GM19324 (cell line): Measurements from ENCODE around the gene CPOX.

Experiments used
- ATAC-seq: cut with Tn5 transposase; IDR thresholded peaks from one replicate; pipeline ENCODE4 v1.9.1; 2021; ENCODE audit warnings: mild to moderate bottlenecking, moderate library complexity; ENCODE audit not compliant: unreplicated experiment, low FRiP score

Gene CPOX

DNA sequence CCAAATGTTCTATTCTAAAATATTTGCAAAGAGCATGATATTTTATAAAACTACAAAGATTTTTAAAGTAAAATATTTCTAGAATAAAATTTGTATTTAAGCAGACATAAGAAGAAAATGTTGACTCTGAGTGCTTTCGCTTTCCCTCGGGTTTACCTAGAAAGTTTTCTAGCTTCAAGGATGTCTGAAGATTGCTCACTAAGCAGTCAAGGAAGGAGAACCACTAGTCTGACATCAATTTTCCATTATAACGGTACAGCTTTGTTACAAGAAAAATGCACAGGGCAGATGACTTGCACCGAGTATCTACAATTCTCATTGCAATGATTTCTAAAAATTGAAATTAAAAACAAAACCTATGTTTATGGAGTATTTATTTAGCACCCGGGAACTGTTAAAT, 47.5 kb downstream of the CPOX start:
- ATAC-seq: peak; percentile 44

GRCh38 chr3:98542623-98543022, 50.8 kb downstream of the CPOX start:
- ATAC-seq: no peak

GRCh38 chr3:98541695-98542094, 51.7 kb downstream of the CPOX start:
- no peak for ATAC-seq

GRCh38 chr3:98540346-98540745, 53.1 kb downstream of the CPOX start:
- peak; percentile 53 for ATAC-seq

DNA sequence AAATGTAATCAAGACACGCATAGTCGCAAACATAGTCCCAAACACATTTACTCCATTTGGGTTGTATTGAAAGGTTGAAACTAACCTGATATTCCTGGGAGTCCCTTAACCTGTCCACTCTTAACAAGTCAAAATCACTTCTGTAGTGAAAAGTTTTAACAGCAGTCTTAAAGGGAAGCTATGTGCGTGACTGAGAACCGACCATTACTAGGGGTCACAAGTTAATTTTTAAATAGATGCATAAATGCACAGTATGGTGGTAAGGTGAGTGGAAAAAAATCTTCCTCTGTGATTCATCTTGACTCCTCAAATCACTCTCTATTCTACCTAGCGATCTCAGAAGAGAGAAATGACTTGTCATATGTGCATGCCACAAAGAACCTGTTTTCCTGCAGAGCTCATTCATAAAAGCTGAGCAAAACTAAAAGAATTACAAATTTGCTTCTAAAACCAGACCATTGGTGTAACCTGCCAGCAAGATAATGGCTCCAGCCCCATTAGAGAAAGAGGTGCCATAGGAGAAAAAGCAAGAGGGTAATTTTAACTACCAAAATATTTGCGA, 56.9 kb downstream of the CPOX start:
- peak; percentile 74 for ATAC-seq

GRCh38 chr3:98534734-98535133, 58.7 kb downstream of the CPOX start:
- no peak for ATAC-seq

DNA sequence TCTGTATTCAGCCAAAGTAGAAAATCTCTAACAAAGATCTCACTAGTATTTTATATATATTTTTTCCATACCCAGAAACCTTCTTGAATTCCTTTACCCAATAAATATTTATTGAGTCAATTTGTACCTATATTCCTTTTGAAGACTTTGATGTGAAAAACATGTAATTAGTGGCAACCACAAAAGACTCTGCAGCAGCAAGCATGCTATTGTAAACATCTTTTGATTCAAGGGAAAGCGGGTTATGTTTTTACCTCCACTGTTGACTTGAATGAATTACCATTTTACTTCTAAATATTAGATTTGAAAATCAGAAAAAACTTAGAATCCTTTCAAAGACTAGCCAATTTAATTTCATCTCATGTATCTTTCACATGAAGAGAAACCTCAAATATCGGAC, 59.2 kb downstream of the CPOX start:
- no peak for ATAC-seq

DNA sequence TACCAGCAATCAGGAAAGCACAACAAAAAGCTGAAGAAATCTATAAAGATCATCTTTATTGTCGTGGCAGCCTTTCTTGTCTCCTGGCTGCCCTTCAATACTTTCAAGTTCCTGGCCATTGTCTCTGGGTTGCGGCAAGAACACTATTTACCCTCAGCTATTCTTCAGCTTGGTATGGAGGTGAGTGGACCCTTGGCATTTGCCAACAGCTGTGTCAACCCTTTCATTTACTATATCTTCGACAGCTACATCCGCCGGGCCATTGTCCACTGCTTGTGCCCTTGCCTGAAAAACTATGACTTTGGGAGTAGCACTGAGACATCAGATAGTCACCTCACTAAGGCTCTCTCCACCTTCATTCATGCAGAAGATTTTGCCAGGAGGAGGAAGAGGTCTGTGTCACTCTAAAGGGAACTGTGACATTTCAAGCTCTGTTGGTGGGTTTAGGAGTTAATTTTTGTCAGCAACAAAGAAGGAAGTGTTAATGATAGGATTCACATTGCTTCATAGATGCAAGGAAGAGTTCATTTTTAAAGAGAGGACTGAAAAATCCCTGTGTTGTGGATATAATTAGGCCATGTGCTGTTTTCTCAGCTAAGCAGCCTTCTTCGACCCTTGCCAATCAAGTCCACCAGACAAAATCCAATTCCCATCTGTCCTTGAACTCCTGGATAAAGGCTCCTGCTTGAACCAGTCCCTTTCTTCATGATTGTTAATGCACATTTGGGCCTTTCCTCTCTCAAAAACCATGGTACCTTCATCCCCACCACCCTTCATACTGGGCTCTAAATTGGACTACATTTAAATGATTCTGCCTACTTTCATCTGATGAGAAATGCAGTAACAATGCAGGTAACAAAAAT, 60.5 kb downstream of the CPOX start:
- no peak for ATAC-seq

DNA sequence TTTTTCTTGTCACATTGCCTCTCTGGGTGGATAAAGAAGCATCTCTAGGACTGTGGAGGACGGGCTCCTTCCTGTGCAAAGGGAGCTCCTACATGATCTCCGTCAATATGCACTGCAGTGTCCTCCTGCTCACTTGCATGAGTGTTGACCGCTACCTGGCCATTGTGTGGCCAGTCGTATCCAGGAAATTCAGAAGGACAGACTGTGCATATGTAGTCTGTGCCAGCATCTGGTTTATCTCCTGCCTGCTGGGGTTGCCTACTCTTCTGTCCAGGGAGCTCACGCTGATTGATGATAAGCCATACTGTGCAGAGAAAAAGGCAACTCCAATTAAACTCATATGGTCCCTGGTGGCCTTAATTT, 61.2 kb downstream of the CPOX start:
- ATAC-seq: no peak

DNA sequence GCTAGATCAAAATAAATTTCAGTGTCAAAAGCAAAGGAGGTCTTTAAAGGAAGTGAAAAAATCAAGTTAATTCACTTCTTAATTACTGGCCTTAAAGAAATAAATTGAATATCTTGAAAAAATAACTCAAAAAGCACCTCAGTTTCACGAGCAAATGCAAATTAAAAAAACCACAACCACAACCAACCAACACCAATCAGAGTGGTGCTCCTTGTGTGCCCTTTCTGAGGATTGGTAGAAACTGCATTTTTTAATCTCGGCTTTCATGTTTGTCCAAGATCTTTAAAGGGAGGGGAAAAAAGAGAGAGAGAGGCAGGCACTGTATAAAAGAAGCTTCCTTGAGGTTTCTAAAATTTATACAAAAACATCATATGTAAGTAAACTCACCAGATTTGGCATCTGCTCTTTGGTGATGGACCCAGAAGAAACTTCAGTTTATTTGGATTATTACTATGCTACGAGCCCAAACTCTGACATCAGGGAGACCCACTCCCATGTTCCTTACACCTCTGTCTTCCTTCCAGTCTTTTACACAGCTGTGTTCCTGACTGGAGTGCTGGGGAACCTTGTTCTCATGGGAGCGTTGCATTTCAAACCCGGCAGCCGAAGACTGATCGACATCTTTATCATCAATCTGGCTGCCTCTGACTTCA, 61.7 kb downstream of the CPOX start, which contains the start of gene GPR15:
Gene GPR15, plus strand, starts transcription at position 357 of the 653 bp plus-strand sequence. Its CDS starts 56 bp downstream, at position 413.
- peak; percentile 34 for ATAC-seq

GRCh38 chr3:98530676-98531075, 62.7 kb downstream of the CPOX start:
- ATAC-seq: no peak

- ATAC-seq: no peak
Measured at GRCh38 chr3:98529856-98530459, 63.5 kb downstream of the CPOX start.
